Left ventricle myocardium inferior (tissue), 1 donor: Measurements from ENCODE around the gene RARB. TPM values are rescaled to one million over a fixed set of nuclear protein-coding genes. Genes with fewer than 3 reads are reported as not detected.

Experiments
- DNase-seq: peaks from one replicate; pipeline ENCODE4 v3.0.0-alpha.2; 2020
- H3K27ac ChIP-seq: fragments of 200-600 bp; replicated peaks from 2 replicates; pipeline ENCODE4 v1.8.0; 2021
- H3K27me3 ChIP-seq: fragments of 200-600 bp; 2 replicates; pipeline ENCODE4 v1.8.0; 2021; ENCODE audit warnings: low read depth
- H3K36me3 ChIP-seq: fragments of 200-600 bp; 2 replicates; pipeline ENCODE4 v1.8.0; 2021
- H3K4me1 ChIP-seq: fragments of 200-600 bp; 2 replicates; pipeline ENCODE4 v1.8.0; 2021
- H3K4me3 ChIP-seq: fragments of 200-600 bp; 2 replicates; pipeline ENCODE4 v1.8.0; 2021; ENCODE audit warnings: mild to moderate bottlenecking, moderate library complexity
- H3K9me3 ChIP-seq: fragments of 200-600 bp; replicated peaks from 2 replicates; pipeline ENCODE4 v1.8.0; 2021
- intact Hi-C: fragments of 100-400 bp; cut with micrococcal nuclease; formaldehyde crosslinking; loops from one replicate; pipeline ENCODE4 v1.11.0; 2022
- total RNA-seq: library from RNA; stranded (reverse); fragmentation: NEBNext Ultra II Directional; extraction: Animal tissue kit (Norgen Biotek cat#: 25700); gene quantifications from one replicate; pipeline ENCODE4 v1.2.1, GENCODE V29; 2021
- TF ChIP-seq, protein P1 (sequence below): fragments of 200-600 bp; IDR thresholded peaks from 2 replicates; pipeline ENCODE4 v1.8.0; 2021; ENCODE audit warnings: antibody characterized with exemption, mild to moderate bottlenecking, borderline replicate concordance
- donor health status: DM: no; HTN: yes; CAD: no; lungs with severe emphysema.

RARB gene
- total RNA-seq, 1 donor from 2014 or later = 15.6 TPM

DNA sequence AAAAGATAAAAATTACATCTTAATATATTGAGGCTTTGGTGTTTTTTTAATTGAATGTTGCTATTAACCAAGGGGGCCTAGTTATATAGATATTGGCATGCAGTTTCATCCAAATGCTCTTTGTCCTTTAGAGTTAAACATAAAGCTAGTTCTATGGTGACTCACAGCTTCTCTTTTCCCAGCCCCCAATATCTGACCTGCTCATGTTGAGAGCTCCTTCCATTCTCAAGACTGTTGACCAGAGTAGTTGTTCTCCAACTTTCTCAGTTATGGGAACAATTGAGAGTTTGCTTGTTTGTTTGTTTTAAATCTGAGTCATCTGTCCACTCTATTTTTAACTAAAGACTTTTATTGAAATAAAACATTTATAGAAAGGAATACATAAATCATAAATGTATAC, 15.8 kb upstream of the RARB start:
- no peak overlapping the region for H3K27ac ChIP-seq
- H3K36me3 ChIP-seq = no peaks in the 10 kb centered on the region
- intact Hi-C loops = no loop called here
- TF ChIP-seq, protein P1, sequence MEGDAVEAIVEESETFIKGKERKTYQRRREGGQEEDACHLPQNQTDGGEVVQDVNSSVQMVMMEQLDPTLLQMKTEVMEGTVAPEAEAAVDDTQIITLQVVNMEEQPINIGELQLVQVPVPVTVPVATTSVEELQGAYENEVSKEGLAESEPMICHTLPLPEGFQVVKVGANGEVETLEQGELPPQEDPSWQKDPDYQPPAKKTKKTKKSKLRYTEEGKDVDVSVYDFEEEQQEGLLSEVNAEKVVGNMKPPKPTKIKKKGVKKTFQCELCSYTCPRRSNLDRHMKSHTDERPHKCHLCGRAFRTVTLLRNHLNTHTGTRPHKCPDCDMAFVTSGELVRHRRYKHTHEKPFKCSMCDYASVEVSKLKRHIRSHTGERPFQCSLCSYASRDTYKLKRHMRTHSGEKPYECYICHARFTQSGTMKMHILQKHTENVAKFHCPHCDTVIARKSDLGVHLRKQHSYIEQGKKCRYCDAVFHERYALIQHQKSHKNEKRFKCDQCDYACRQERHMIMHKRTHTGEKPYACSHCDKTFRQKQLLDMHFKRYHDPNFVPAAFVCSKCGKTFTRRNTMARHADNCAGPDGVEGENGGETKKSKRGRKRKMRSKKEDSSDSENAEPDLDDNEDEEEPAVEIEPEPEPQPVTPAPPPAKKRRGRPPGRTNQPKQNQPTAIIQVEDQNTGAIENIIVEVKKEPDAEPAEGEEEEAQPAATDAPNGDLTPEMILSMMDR = no peak
- no peaks in the 10 kb centered on the region for H3K9me3 ChIP-seq
- H3K4me3 ChIP-seq = no peak overlapping the region
- no peak for DNase-seq
- no peaks in the 10 kb centered on the region for H3K27me3 ChIP-seq
- no peaks in the 10 kb centered on the region for H3K4me1 ChIP-seq

DNA sequence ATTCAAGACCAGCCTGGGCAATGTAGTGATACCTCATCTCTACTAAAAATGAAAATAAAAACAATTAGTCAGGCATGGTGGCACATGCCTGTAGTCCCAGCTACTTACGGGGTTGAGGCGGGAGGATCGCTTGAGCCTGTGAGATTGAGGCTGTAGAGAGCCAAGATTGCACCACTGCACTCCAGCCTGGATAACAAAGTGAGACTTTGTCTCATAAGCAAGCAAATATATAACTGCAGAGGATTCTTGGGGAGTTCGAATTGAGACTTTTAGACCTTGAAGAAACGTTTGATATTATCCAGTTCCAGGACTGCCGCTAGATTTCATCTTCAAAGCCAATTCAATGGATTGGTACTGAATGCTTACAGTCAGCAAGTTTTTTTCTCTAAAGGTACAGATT, 11.9 kb upstream of the RARB start:
- no peaks in the 10 kb centered on the region for H3K4me1 ChIP-seq
- no peak overlapping the region for H3K4me3 ChIP-seq
- no peak for DNase-seq
- H3K9me3 ChIP-seq = no peaks in the 10 kb centered on the region
- no peaks in the 10 kb centered on the region for H3K36me3 ChIP-seq
- H3K27me3 ChIP-seq = no peaks in the 10 kb centered on the region
- TF ChIP-seq, protein P1 = no peak
- intact Hi-C loops = no loop called here
- H3K27ac ChIP-seq = no peak overlapping the region

DNA sequence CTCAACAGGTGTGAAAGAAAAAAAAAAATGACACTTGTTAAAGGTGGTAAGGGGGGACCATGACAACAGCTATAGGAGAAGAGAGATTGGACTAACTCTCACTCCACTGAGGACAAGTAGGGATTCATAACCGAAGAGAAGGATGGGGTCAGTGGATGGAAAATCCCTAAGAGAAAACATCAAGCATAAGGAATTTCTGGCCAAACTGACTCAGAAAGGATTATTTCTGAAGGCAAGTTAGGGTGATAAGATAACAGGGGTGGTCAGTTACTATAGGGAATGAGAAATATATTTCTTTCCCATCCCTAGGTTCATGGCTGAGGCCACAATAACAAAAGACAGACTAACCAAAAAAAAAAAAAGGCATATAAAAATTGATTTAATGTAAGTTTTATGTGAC, 9.5 kb upstream of the RARB start:
- H3K4me3 ChIP-seq = no peak overlapping the region
- no peaks in the 10 kb centered on the region for H3K4me1 ChIP-seq
- H3K27me3 ChIP-seq = no peaks in the 10 kb centered on the region
- H3K36me3 ChIP-seq = no peaks in the 10 kb centered on the region
- H3K27ac ChIP-seq = no peak overlapping the region
- DNase-seq = no peak
- TF ChIP-seq, protein P1 = no peak
- H3K9me3 ChIP-seq = no peaks in the 10 kb centered on the region
- intact Hi-C loops = no loop called here

DNA sequence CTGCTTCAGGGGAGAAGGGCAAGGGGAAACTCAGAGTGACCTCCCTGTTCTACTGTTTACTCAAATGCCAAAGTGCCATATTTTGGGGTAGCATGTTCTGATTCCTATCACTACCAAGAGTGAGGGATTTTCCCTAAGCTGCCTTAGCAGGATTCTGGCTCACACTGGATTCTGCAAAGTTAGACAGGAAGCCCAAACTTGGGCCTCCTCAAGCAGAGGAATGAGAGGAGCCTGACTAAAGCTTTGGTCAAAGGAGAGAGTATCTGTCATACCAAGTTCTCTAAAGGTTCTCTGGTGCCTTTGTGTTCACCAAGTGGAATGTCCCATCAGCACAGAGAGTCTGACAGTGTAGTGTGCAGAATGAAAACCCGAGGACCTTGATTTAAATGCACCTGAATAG, 8.8 kb upstream of the RARB start:
- no peaks in the 10 kb centered on the region for H3K36me3 ChIP-seq
- no peak overlapping the region for H3K4me3 ChIP-seq
- H3K27me3 ChIP-seq = no peaks in the 10 kb centered on the region
- TF ChIP-seq, protein P1 = no peak
- no peaks in the 10 kb centered on the region for H3K4me1 ChIP-seq
- H3K9me3 ChIP-seq = no peaks in the 10 kb centered on the region
- DNase-seq = no peak
- H3K27ac ChIP-seq = no peak overlapping the region
- intact Hi-C loops = no loop called here

DNA sequence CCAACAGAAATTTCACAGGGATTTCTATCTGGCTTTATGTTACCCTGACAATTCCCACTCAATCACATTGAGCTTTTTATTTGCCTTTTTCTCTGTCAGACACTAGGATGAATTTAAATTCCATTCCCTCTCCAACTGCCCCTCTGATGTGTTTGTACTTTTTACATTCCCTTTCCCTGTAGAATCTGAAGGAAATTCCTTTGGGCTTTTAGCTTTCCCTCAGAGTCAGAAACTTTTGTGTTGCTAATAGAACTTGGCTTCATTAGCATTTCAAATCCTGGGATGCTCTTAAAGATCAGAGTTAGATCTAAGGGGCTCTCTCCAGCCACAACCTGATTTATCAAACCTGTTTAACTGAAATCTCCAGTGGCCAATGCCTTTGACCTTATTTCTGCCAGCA, 7.9 kb upstream of the RARB start:
- H3K4me1 ChIP-seq = no peaks in the 10 kb centered on the region
- TF ChIP-seq, protein P1 = no peak
- H3K4me3 ChIP-seq = no peak overlapping the region
- no peak for DNase-seq
- no peaks in the 10 kb centered on the region for H3K9me3 ChIP-seq
- intact Hi-C loops = no loop called here
- H3K36me3 ChIP-seq = no peaks in the 10 kb centered on the region
- H3K27ac ChIP-seq = no peak overlapping the region
- H3K27me3 ChIP-seq = no peaks in the 10 kb centered on the region

DNA sequence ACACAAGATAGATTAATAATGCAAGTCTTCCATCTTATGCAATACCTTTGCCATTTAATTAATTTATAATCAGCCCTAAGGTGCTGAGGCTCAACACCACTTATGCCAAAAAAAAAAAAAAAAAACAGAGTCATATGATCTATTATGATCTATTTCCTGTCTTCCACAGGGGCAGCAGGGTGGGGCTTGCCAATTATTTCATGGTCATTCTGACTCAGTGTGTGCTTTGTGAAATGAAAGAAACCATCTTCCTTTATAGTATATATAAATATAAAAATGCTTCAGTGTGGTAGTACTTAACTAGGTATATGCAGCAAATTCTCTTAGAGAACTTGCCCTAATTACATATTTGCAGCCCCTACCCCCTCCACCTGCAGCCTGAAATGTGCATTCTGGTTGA, 7.2 kb upstream of the RARB start:
- no peak overlapping the region for H3K27ac ChIP-seq
- H3K4me1 ChIP-seq = no peaks in the 10 kb centered on the region
- H3K4me3 ChIP-seq = no peak overlapping the region
- H3K27me3 ChIP-seq = no peaks in the 10 kb centered on the region
- H3K9me3 ChIP-seq = no peaks in the 10 kb centered on the region
- H3K36me3 ChIP-seq = no peaks in the 10 kb centered on the region
- DNase-seq = no peak
- intact Hi-C loops = no loop called here
- TF ChIP-seq, protein P1 = no peak
